ENCODE measurements around the gene GAN. TPM values are rescaled to one million over a fixed set of nuclear protein-coding genes. Genes with fewer than 3 reads are reported as not detected.
A peak's percentile ranks its signal among the peaks of the same experiment; 100 is the strongest.

The GAN gene
- total and polyA plus RNA-seq, 2 of the 4 experiments (the other 2 are of a cell fraction): 1.1 to 5.7 TPM

DNA sequence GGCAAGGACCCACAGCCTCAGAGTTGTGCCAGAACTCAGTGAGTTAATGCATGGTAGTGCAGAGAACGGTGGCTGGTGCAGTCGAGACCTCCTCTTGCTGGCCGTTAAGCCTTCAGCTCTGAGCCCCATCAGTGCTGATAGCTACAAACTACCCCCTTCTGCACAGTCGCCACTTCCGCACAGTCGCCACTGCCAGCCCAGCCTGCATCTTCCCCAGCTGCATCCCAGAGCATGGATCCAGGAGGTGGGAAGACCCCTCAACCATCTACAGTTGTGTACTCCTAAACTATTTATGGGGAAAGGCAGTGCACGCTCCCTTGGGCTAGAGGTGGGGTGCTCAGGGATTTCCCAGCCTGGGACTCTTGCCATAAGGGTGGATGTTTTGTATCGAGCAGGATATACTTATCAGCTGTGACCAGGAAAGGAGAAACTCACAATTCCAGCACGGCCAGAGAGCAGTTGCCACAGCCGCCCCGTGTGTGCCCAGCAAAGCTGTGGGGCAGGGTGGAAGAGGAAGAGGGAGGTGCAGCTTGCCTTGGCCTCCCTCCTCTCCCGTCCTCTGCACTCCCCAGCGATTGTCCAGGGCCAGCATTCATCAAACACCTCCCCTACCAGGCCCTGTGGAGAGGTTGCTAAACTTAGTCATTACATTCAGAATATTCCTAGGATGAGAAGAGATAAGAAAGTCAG lies 80.3 kb downstream of the GAN start:
- BruUV-seq (replicated peaks): no TSS peak
- Histone ChIP-seq H3K23ac (ENCODE audit: low read depth, low read length) (no peak overlapping the region), H3K79me1 (ENCODE audit: low read depth in 1 of 2, low read length in 2 of 2) (no peaks in the 10 kb centered on the region; a peak in 1 of 4 replicates), H2AK5ac (ENCODE audit: low read depth, low read length) (no peak overlapping the region), H2BK15ac (ENCODE audit: low read depth, low read length) (no peak overlapping the region), H3K18ac (ENCODE audit: low read depth, low read length) (no peak overlapping the region), H2BK20ac (ENCODE audit: low read depth, low read length) (no peak overlapping the region), H2AFZ (replicated peaks; ENCODE audit: low read length, poor library complexity) (no peak overlapping the region), H2BK5ac (ENCODE audit: low read depth, low read length, poor library complexity, severe bottlenecking) (no peak overlapping the region), H4K8ac (ENCODE audit: low read depth in 2 of 2, low read length in 2 of 2) (no peak overlapping the region), H3K56ac (ENCODE audit: extremely low read depth, insufficient read depth, low read length) (no peak overlapping the region), H3K9me1 (ENCODE audit: insufficient read depth, low read length) (no peaks in the 10 kb centered on the region; the same call in 1 of the 2 replicates), H3K4ac (ENCODE audit: low read depth, low read length) (no peak overlapping the region), H3K14ac (replicated peaks; ENCODE audit: low read depth, low read length) (no peak overlapping the region), H4K20me1 (ENCODE audit: insufficient read depth, low read length) (no peaks in the 10 kb centered on the region), H3K4me2 (ENCODE audit: low read depth, low read length) (no peak overlapping the region), H3K9ac (ENCODE audit: low read depth, low read length) (no peak overlapping the region), H2BK120ac (ENCODE audit: low read depth, low read length) (no peak overlapping the region), H3K4me3 (ENCODE audit: insufficient read depth, low read depth, low read length) (no peak overlapping the region), H3K4me1 (ENCODE audit: control insufficient read depth, insufficient read depth, low read length) (no peaks in the 10 kb centered on the region), H3K36me3 (ENCODE audit: control insufficient read depth, insufficient read depth, low read length) (no peaks in the 10 kb centered on the region; the same call in 1 of the 2 replicates), H3K27ac (ENCODE audit: insufficient read depth, low read length) (no peak overlapping the region), H3K9me3 (ENCODE audit: control insufficient read depth, insufficient read depth, low read length) (peaks cover 4% of the 10 kb centered on the region; the same call in 1 of the 2 replicates), H2AK9ac (replicated peaks; ENCODE audit: low read depth, low read length, poor library complexity) (peak overlapping the region; percentile 1), H3K27me3 (ENCODE audit: control insufficient read depth, insufficient read depth, low read length) (no peaks in the 10 kb centered on the region), H4K5ac (ENCODE audit: low read depth, low read length) (no peak overlapping the region), H4K91ac (ENCODE audit: insufficient read depth, low read depth, low read length) (no peak overlapping the region)
- intact Hi-C loops (cut with micrococcal nuclease): no loop called here
- POLR2A ChIA-PET (ENCODE audit: unreplicated experiment): no interaction called here
- TF ChIP-seq RAD21 (IDR thresholded peaks at IDR 0.05; ENCODE audit: low read length) (no peak), POLR2A (IDR thresholded peaks at IDR 0.05; ENCODE audit: low read depth, low read length) (no peak), RFX5 (IDR thresholded peaks at IDR 0.05; ENCODE audit: low read depth, low read length) (no peak), RCOR1 (IDR thresholded peaks at IDR 0.05; ENCODE audit: insufficient replicate concordance, low read length) (no peak), MXI1 (IDR thresholded peaks at IDR 0.05; ENCODE audit: borderline replicate concordance, low read depth, low read length) (no peak), CEBPB (IDR thresholded peaks at IDR 0.05; ENCODE audit: low read depth, low read length) (no peak), MAZ (IDR thresholded peaks at IDR 0.05; ENCODE audit: borderline replicate concordance, low read depth, low read length) (no peak), NFE2L2 (IDR thresholded peaks at IDR 0.05; ENCODE audit: low read depth, low read length) (no peak)
- TF ChIP-seq, protein P1, sequence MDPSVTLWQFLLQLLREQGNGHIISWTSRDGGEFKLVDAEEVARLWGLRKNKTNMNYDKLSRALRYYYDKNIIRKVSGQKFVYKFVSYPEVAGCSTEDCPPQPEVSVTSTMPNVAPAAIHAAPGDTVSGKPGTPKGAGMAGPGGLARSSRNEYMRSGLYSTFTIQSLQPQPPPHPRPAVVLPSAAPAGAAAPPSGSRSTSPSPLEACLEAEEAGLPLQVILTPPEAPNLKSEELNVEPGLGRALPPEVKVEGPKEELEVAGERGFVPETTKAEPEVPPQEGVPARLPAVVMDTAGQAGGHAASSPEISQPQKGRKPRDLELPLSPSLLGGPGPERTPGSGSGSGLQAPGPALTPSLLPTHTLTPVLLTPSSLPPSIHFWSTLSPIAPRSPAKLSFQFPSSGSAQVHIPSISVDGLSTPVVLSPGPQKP (IDR thresholded peaks at IDR 0.05; ENCODE audit: borderline replicate concordance, low read depth, low read length): no peak
- CTCF ChIA-PET: no interaction called here
- in situ Hi-C loops (cut with MboI; ENCODE audit: low sequenced_read_pairs): no loop called here
- DNase-seq (no peak), ATAC-seq (ENCODE audit: low read depth) (no peak; the same call in 1 of the 2 replicates)
- dilution Hi-C loops (cut with HindIII; ENCODE audit: low sequenced_read_pairs, unreplicated experiment): no loop called here
- WGBS, 2 experiments (ENCODE audit: extremely low coverage in 2 of 2, insufficient read length in 1 of 2): no CpG with 5 or more reads among the region's 13 CpGs

Data from IMR-90 (cell line).